ACC112 (cell line): ENCODE results near the gene IRX4.

Experiments used
- H2AFZ ChIP-seq: fragments of 200-600 bp; sonication (generic); one replicate; pipeline ENCODE4 v1.6.0; 2017; ENCODE audit warnings: antibody characterized with exemption, low read length; ENCODE audit not compliant: unreplicated experiment
- H3K27ac ChIP-seq: fragments of 200-600 bp; sonication (generic); 2 replicates; pipeline ENCODE4 v1.5.1; 2014; ENCODE audit warnings: low read depth, mild to moderate bottlenecking, antibody characterized with exemption, low read length, moderate library complexity
- H3K27me3 ChIP-seq: fragments of 200-600 bp; sonication (generic); 2 replicates; pipeline ENCODE4 v1.6.1; 2014; ENCODE audit warnings: mild to moderate bottlenecking, antibody characterized with exemption, low read length, moderate library complexity, mixed read lengths; ENCODE audit not compliant: insufficient read depth
- H3K36me3 ChIP-seq: fragments of 200-600 bp; sonication (generic); 2 replicates; pipeline ENCODE4 v1.6.1; 2016; ENCODE audit warnings: mild to moderate bottlenecking, antibody characterized with exemption, low read length, moderate library complexity, mixed read lengths; ENCODE audit not compliant: insufficient read depth
- H3K4me1 ChIP-seq: fragments of 200-600 bp; sonication (generic); one replicate; pipeline ENCODE4 v1.6.1; 2016; ENCODE audit warnings: low read length, mixed read lengths; ENCODE audit not compliant: insufficient read depth, unreplicated experiment, control insufficient read depth
- H3K4me3 ChIP-seq: fragments of 200-600 bp; sonication (generic); 2 replicates; pipeline ENCODE4 v1.5.1; 2014; ENCODE audit warnings: mild to moderate bottlenecking, low read depth, low read length
- H3K79me2 ChIP-seq: fragments of 200-600 bp; sonication (generic); one replicate; pipeline ENCODE4 v1.6.0; 2016; ENCODE audit warnings: low read length; ENCODE audit not compliant: control insufficient read depth, unreplicated experiment, insufficient read depth

The IRX4 gene

GRCh38 chr5:1855075-1855474, 27.6 kb downstream of the IRX4 start:
- Histone ChIP-seq H3K27me3 (peaks cover 59% of the 10 kb centered on the region), H3K4me3 (no peak overlapping the region), H3K27ac (no peak overlapping the region), H3K36me3 (no peaks in the 10 kb centered on the region), H3K4me1 (no peaks in the 10 kb centered on the region), H2AFZ (no peak overlapping the region), H3K79me2 (no peaks in the 10 kb centered on the region)

GRCh38 chr5:1853531-1853930, 29.2 kb downstream of the IRX4 start:
- Histone ChIP-seq H3K27me3 (peaks cover 74% of the 10 kb centered on the region), H3K4me1 (no peaks in the 10 kb centered on the region), H2AFZ (no peak overlapping the region), H3K79me2 (no peaks in the 10 kb centered on the region), H3K36me3 (no peaks in the 10 kb centered on the region), H3K27ac (no peak overlapping the region), H3K4me3 (no peak overlapping the region)

- peaks cover 85% of the 10 kb centered on the region for H3K27me3 ChIP-seq
- H3K4me1 ChIP-seq, result no peaks in the 10 kb centered on the region
- H3K27ac ChIP-seq, result no peak overlapping the region
- no peak overlapping the region for H2AFZ ChIP-seq
- no peak overlapping the region for H3K4me3 ChIP-seq
- H3K79me2 ChIP-seq, result no peaks in the 10 kb centered on the region
- H3K36me3 ChIP-seq, result no peaks in the 10 kb centered on the region
Observed at GRCh38 chr5:1852324-1852947, 30.3 kb downstream of the IRX4 start.

GRCh38 chr5:1851290-1851934, 31.3 kb downstream of the IRX4 start:
- Histone ChIP-seq H3K27me3 (peaks cover 94% of the 10 kb centered on the region), H3K4me3 (0 out of 2 replicates have a peak overlapping the region, but pooled peaks have one; percentile 24), H3K27ac (no peak overlapping the region), H3K79me2 (no peaks in the 10 kb centered on the region), H2AFZ (no peak overlapping the region), H3K4me1 (no peaks in the 10 kb centered on the region), H3K36me3 (no peaks in the 10 kb centered on the region)

- H2AFZ ChIP-seq, result no peak overlapping the region
- H3K27me3 ChIP-seq, result peaks cover 93% of the 10 kb centered on the region
- H3K79me2 ChIP-seq, result no peaks in the 10 kb centered on the region
- H3K27ac ChIP-seq, result no peak overlapping the region
- H3K4me1 ChIP-seq, result no peaks in the 10 kb centered on the region
- H3K4me3 ChIP-seq, result no peak overlapping the region
- H3K36me3 ChIP-seq, result no peaks in the 10 kb centered on the region
Observed at GRCh38 chr5:1850324-1851154, 32.2 kb downstream of the IRX4 start.

- no peaks in the 10 kb centered on the region for H3K4me1 ChIP-seq
- no peak overlapping the region for H3K27ac ChIP-seq
- peaks cover 66% of the 10 kb centered on the region for H3K27me3 ChIP-seq
- no peak overlapping the region for H2AFZ ChIP-seq
- H3K79me2 ChIP-seq, result no peaks in the 10 kb centered on the region
- H3K4me3 ChIP-seq, result no peak overlapping the region
- H3K36me3 ChIP-seq, result no peaks in the 10 kb centered on the region
Observed at GRCh38 chr5:1847611-1848010, 35.1 kb downstream of the IRX4 start.

- Histone ChIP-seq H3K27me3 (peaks cover 68% of the 10 kb centered on the region), H3K36me3 (no peaks in the 10 kb centered on the region), H2AFZ (no peak overlapping the region)
Observed at GRCh38 chr5:1847056-1847455, 35.7 kb downstream of the IRX4 start.

GRCh38 chr5:1846583-1846982, 36.1 kb downstream of the IRX4 start:
- H3K79me2 ChIP-seq, result no peaks in the 10 kb centered on the region
- H3K27ac ChIP-seq, result no peak overlapping the region
- H3K4me3 ChIP-seq, result no peak overlapping the region
- no peaks in the 10 kb centered on the region for H3K4me1 ChIP-seq
- peaks cover 68% of the 10 kb centered on the region for H3K27me3 ChIP-seq
- no peaks in the 10 kb centered on the region for H3K36me3 ChIP-seq
- H2AFZ ChIP-seq, result no peak overlapping the region

More at GRCh38 chr5:1847056-1847455, 35.7 kb downstream of the IRX4 start:
- Histone ChIP-seq H3K79me2 (no peaks in the 10 kb centered on the region), H3K27ac (no peak overlapping the region), H3K4me1 (no peaks in the 10 kb centered on the region), H3K4me3 (no peak overlapping the region)

GRCh38 chr5:1845696-1846095, 37.0 kb downstream of the IRX4 start:
- no peaks in the 10 kb centered on the region for H3K79me2 ChIP-seq
- H3K27me3 ChIP-seq, result peaks cover 68% of the 10 kb centered on the region
- H2AFZ ChIP-seq, result no peak overlapping the region
- no peaks in the 10 kb centered on the region for H3K4me1 ChIP-seq
- H3K4me3 ChIP-seq, result no peak overlapping the region
- H3K27ac ChIP-seq, result no peak overlapping the region
- no peaks in the 10 kb centered on the region for H3K36me3 ChIP-seq

GRCh38 chr5:1844708-1845436, 37.9 kb downstream of the IRX4 start:
- Histone ChIP-seq H3K27me3 (peaks cover 67% of the 10 kb centered on the region), H3K36me3 (no peaks in the 10 kb centered on the region), H3K27ac (no peak overlapping the region), H3K4me1 (no peaks in the 10 kb centered on the region), H2AFZ (no peak overlapping the region), H3K4me3 (no peak overlapping the region), H3K79me2 (no peaks in the 10 kb centered on the region)
